KMS-11 (cell line): Measurements from ENCODE around the gene CISTR.

Experiments
- H2AFZ ChIP-seq: fragments of 200-600 bp; sonication (generic); 2 replicates; pipeline ENCODE4 v1.6.1; 2016; ENCODE audit warnings: antibody characterized with exemption, mixed run types, low read depth
- H3K27ac ChIP-seq: fragments of 200-600 bp; sonication (generic); 2 replicates; pipeline ENCODE4 v1.6.1; 2016; ENCODE audit warnings: mild to moderate bottlenecking, mixed run types
- H3K27me3 ChIP-seq: fragments of 200-600 bp; sonication (generic); 2 replicates; pipeline ENCODE4 v1.6.1; 2017; ENCODE audit warnings: mild to moderate bottlenecking, low read depth, mixed run types, moderate library complexity; ENCODE audit not compliant: insufficient read depth
- H3K36me3 ChIP-seq: fragments of 200-600 bp; sonication (generic); 2 replicates; pipeline ENCODE4 v1.6.1; 2017; ENCODE audit warnings: mild to moderate bottlenecking, mixed run types; ENCODE audit not compliant: insufficient read depth
- H3K4me1 ChIP-seq: fragments of 200-600 bp; sonication (generic); 2 replicates; pipeline ENCODE4 v1.6.1; 2016; ENCODE audit warnings: mild to moderate bottlenecking, low read depth, mixed run types; ENCODE audit not compliant: poor library complexity, severe bottlenecking
- H3K4me2 ChIP-seq: fragments of 200-600 bp; sonication (generic); 2 replicates; pipeline ENCODE4 v1.7.0; 2016; ENCODE audit warnings: mild to moderate bottlenecking, mixed run types
- H3K4me3 ChIP-seq: fragments of 200-600 bp; sonication (generic); IDR thresholded peaks from 2 replicates; pipeline ENCODE4 v1.6.1; 2017; ENCODE audit warnings: low read depth, low read length, mixed read lengths; ENCODE audit not compliant: insufficient read depth
- H3K79me2 ChIP-seq: fragments of 200-600 bp; sonication (generic); 2 replicates; pipeline ENCODE4 v1.6.1; 2016; ENCODE audit warnings: low read depth, mixed run types; ENCODE audit not compliant: insufficient read depth
- H3K9ac ChIP-seq: fragments of 200-600 bp; sonication (generic); 2 replicates; pipeline ENCODE4 v1.6.1; 2016; ENCODE audit warnings: mild to moderate bottlenecking, mixed run types
- H4K20me1 ChIP-seq: fragments of 200-600 bp; sonication (generic); 2 replicates; pipeline ENCODE4 v1.6.1; 2016; ENCODE audit warnings: mild to moderate bottlenecking, mixed run types; ENCODE audit not compliant: insufficient read depth
- TF ChIP-seq, protein P1 (sequence below): fragments of 200-600 bp; sonication (generic); conservative IDR thresholded peaks from 2 replicates; pipeline ENCODE4 v1.6.1; 2017; ENCODE audit warnings: low read depth, mild to moderate bottlenecking, antibody characterized with exemption, low read length, moderate library complexity, mixed read lengths

Gene CISTR

DNA sequence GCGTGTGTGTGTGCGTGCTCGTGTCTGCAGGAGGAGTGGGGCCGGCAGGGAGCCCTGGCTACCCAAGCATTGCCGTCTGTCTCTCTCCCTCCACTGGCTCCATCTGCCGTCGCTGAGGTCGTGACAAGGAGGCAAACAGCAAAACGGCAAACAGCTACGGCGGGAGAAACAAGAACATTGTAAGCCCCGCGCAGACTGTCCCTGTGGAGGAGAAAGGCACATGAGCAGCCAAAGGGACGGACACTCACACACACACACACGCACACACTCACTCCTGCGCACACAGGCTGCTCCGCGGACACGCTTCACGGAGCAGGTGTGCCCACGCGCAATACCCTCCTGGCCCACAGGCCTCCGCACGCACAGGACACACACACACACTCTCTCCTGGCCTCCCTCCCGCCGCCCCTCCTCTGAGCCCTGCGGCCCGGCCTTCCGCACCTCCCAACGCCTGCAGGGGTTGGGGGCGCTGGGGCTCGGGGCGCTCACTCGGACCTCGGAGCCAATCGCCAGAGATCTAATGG, 905 bp downstream of the CISTR start:
- no peak overlapping the region for H3K4me2 ChIP-seq
- no peak overlapping the region for H2AFZ ChIP-seq
- H3K9ac ChIP-seq, result no peak overlapping the region
- H4K20me1 ChIP-seq, result no peaks in the 10 kb centered on the region
- H3K36me3 ChIP-seq, result no peaks in the 10 kb centered on the region
- H3K27ac ChIP-seq, result no peak overlapping the region
- TF ChIP-seq, protein P1, sequence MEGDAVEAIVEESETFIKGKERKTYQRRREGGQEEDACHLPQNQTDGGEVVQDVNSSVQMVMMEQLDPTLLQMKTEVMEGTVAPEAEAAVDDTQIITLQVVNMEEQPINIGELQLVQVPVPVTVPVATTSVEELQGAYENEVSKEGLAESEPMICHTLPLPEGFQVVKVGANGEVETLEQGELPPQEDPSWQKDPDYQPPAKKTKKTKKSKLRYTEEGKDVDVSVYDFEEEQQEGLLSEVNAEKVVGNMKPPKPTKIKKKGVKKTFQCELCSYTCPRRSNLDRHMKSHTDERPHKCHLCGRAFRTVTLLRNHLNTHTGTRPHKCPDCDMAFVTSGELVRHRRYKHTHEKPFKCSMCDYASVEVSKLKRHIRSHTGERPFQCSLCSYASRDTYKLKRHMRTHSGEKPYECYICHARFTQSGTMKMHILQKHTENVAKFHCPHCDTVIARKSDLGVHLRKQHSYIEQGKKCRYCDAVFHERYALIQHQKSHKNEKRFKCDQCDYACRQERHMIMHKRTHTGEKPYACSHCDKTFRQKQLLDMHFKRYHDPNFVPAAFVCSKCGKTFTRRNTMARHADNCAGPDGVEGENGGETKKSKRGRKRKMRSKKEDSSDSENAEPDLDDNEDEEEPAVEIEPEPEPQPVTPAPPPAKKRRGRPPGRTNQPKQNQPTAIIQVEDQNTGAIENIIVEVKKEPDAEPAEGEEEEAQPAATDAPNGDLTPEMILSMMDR, result no peak
- H3K27me3 ChIP-seq, result peaks cover 87% of the 10 kb centered on the region
- no peaks in the 10 kb centered on the region for H3K79me2 ChIP-seq
- no peak overlapping the region for H3K4me3 ChIP-seq
- H3K4me1 ChIP-seq, result peaks cover 10% of the 10 kb centered on the region

DNA sequence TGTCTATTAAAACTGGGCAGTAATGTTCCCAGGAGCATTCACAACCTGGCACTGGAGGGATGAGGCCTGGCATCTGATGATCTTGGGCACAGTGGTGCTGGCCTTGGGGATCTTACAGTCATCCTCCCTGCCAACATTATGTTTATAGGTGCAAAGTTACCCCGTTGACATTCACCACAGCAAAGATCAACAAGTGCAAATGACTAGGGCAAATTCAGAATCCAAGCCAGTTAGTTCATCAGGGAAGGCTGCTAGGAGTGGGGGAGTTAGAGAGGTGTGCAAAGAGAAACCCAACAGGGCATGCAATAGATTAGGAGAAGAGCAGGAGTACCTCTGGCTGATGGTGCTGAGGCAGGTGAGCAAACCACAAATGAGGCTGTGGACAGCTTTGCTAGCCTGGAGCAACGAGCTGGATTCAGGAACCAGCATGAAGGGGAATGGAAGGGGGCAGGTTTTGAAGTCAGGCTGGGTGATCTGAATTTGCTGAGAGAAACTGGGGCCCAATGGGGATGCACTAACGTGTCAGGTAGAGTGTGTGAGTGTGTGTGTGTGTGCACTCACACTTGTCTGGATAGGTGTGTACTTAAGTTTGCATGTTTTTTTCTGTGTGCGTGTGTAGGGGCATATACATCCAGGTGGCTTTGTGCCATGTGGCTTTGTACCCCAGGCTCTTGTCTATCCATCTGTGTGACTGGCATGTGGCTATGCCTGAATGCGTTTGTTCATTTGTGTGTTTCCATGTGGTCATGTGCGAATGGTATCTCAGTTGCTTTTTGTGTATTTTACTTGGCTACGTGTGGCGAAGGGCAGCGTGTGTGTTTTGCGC, 1.6 kb downstream of the CISTR start:
- Histone ChIP-seq H3K4me2 (no peak overlapping the region), H3K4me1 (peaks cover 10% of the 10 kb centered on the region), H3K27me3 (peaks cover 87% of the 10 kb centered on the region)

DNA sequence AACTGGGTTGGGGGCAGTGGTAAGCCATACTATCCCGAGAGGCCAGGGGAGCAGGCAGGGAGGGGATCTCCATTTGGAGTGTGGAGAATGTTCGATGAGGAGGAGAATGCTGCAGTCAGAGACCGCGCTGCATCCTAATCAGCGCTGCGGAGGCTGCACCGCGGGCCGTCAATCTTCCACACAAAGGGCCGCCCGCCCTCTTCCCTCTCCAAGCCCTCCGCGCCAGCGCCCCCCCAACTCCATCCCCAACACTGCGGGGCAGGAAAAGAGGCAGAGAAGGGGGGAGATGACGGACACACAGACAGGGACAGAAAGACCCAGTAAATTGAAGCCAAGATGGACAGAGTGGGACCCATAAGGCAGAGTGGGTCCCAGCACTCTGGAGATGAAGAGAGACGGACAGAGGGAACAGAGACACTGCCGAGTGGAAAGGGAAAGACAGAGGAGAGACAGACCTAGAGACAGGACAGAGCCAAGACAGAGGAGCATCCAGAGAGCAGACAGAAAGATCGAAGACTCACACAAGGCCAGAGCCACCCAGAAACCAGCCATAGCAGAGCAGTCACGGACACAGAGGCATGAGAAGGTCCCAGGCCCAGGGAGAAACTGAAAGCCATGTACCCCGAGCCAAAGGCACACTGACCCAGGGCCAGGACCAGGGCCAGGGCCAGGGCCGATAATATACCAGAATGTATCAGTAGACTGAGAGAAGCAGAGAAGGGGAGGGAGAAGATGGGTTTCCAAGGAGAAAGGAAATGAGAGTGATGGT, 3.5 kb downstream of the CISTR start:
- Histone ChIP-seq H3K27ac (no peak overlapping the region), H3K4me3 (no peak overlapping the region), H3K36me3 (no peaks in the 10 kb centered on the region), H3K27me3 (peaks cover 84% of the 10 kb centered on the region), H2AFZ (no peak overlapping the region), H3K9ac (no peak overlapping the region), H3K79me2 (no peaks in the 10 kb centered on the region), H3K4me2 (no peak overlapping the region), H3K4me1 (peaks cover 6% of the 10 kb centered on the region), H4K20me1 (no peaks in the 10 kb centered on the region)
- TF ChIP-seq, protein P1, result no peak; the same call in 1 of the 2 replicates

More for the DNA sequence above, 1.6 kb downstream of the CISTR start:
- Histone ChIP-seq H3K9ac (no peak overlapping the region), H3K79me2 (no peaks in the 10 kb centered on the region), H2AFZ (no peak overlapping the region), H3K4me3 (no peak overlapping the region), H4K20me1 (no peaks in the 10 kb centered on the region), H3K36me3 (no peaks in the 10 kb centered on the region), H3K27ac (no peak overlapping the region)
- TF ChIP-seq, protein P1, result no peak

DNA sequence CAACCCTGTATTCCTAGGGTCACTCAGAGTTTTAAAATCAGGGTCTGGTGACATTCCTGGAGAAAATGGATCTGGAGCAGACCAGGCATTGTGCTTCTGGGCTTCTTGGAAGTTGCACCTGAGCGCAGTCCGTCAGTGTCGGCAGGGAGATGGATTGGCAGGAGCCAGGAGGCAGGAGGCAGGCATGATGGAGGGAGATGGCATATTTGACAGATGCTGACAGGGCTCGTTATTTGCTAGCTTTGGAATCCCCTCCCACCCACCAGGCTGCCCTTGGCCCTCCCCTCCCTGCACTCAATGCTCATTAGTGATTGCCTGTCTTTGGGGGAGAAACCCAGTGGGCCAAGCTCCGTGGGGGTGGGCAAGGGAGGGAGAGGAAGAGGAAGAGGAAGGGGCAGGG, 4.7 kb downstream of the CISTR start:
- H3K36me3 ChIP-seq, result no peaks in the 10 kb centered on the region
- no peak overlapping the region for H3K4me3 ChIP-seq
- H3K4me2 ChIP-seq, result no peak overlapping the region
- no peaks in the 10 kb centered on the region for H3K79me2 ChIP-seq
- H3K27me3 ChIP-seq, result peaks cover 72% of the 10 kb centered on the region
- peak overlapping the region; percentile 1; the same call in 1 of the 2 replicates for H2AFZ ChIP-seq
- H4K20me1 ChIP-seq, result no peaks in the 10 kb centered on the region
- peaks cover 6% of the 10 kb centered on the region for H3K4me1 ChIP-seq
- H3K9ac ChIP-seq, result no peak overlapping the region
- TF ChIP-seq, protein P1, result no peak
- no peak overlapping the region for H3K27ac ChIP-seq
